ENCODE measurements around the gene TOMM70. TPM values are rescaled to one million over a fixed set of nuclear protein-coding genes. Genes with fewer than 3 reads are reported as not detected.
"Not testable (repeated sequence)": the region's sequence is repeated elsewhere in the genome, so short reads cannot be mapped to it uniquely, and the experiment has no call there.

TOMM70 gene
- 10 to 100 TPM; 39.1 to 67.0 (median 57.2) TPM for total RNA-seq
- 10 to 100 TPM; 25.9 to 45.7 TPM for polyA plus RNA-seq
- long read RNA-seq, donor 1, full-length matches to known transcripts = 75 of 98 reads
- long read RNA-seq, donor 1, partial matches to known transcripts = 21 of 98 reads
- long read RNA-seq, donor 1, other reads (novel, unspliced or antisense) = 2 of 98 reads
- long read RNA-seq, donor 2, full-length matches to known transcripts = 7 of 32 reads
- long read RNA-seq, donor 2, partial matches to known transcripts = 24 of 32 reads
- long read RNA-seq, donor 2, other reads (novel, unspliced or antisense) = 1 of 32 reads
- long read RNA-seq, donor 3, full-length matches to known transcripts = 77 of 96 reads
- long read RNA-seq, donor 3, partial matches to known transcripts = 17 of 96 reads
- long read RNA-seq, donor 3, other reads (novel, unspliced or antisense) = 2 of 96 reads

- intact Hi-C loops (cut with DNase I) = loop anchor here in 4 of 10 donors (5.0 to 10.0 kb wide), 6 partner anchors 64 to 1876 kb away; partner anchors contain the start of genes TMEM45A (in 2 of the 4), CLDND1 (in 1 of the 4), NIT2 (in 1 of the 4) and TFG (in 1 of the 4)
Measured at GRCh38 chr3:100400780-100401673, at the start of gene TOMM70, which contains the start of gene LNP1. Gene TOMM70, minus strand, starts transcription at chr3:100401089. Its CDS starts 140 bp downstream, at chr3:100400949. Gene LNP1, plus strand, starts transcription at chr3:100401539. Its CDS starts 28,191 bp downstream, at chr3:100429730.

GRCh38 chr3:100449214-100449613, 48.3 kb upstream of the TOMM70 start:
- ATAC-seq (no peak), DNase-seq (no peak)
- no peak overlapping the region for H3K4me3 ChIP-seq
- peaks cover 0 to 7% (median 0%) of the 10 kb centered on the region in 12 donors for H3K9me3 ChIP-seq
- no peak overlapping the region for H3K27ac ChIP-seq
- TF ChIP-seq CTCF (IDR thresholded peaks at IDR 0.05) = no peak
- TF ChIP-seq POLR2A (IDR thresholded peaks at IDR 0.05) = no peak
- 61 to 69% (median 62%) methylated on average over 2 of the region's 2 CpGs for WGBS, 4 donors
- no peaks in the 10 kb centered on the region for H3K4me1 ChIP-seq
- H3K27me3 ChIP-seq = no peaks in the 10 kb centered on the region
- intact Hi-C loops (cut with DNase I) = no loop called here
- peaks cover 0 to 4% (median 0%) of the 10 kb centered on the region in 9 donors for H3K36me3 ChIP-seq

More at GRCh38 chr3:100400780-100401673, at the start of gene TOMM70, which contains the start of gene LNP1:
- Histone ChIP-seq H3K4me3 (peak within 1 kb of the TSS; percentile 56 to 98 (median 88)), H3K27ac (peak within 1 kb of the TSS; percentile 80 to 97 (median 94)), H3K27me3 (no peaks in the 10 kb centered on the region), H3K4me1 (peaks cover 0 to 64% (median 31%) of the 10 kb centered on the region in 12 donors), H3K36me3 (no peaks in the 10 kb centered on the region), H3K9me3 (no peaks in the 10 kb centered on the region)
- ATAC-seq (peak; percentile 97 to 98 (median 98)), DNase-seq (peak; percentile 97 to 98 (median 98))
- WGBS, 4 donors = 0% methylated on average over 49 to 64 of the region's 64 CpGs
- TF ChIP-seq POLR2A (IDR thresholded peaks at IDR 0.05) (peak in 1 of 2 donors; percentile 71), CTCF (IDR thresholded peaks at IDR 0.05) (no peak)

GRCh38 chr3:100448079-100448478, 47.2 kb upstream of the TOMM70 start:
- TF ChIP-seq POLR2A (IDR thresholded peaks at IDR 0.05) (no peak), CTCF (IDR thresholded peaks at IDR 0.05) (no peak)
- Histone ChIP-seq H3K9me3 (peaks cover 0 to 7% (median 0%) of the 10 kb centered on the region in 12 donors), H3K27me3 (no peaks in the 10 kb centered on the region), H3K36me3 (peaks cover 0 to 4% (median 0%) of the 10 kb centered on the region in 9 donors), H3K27ac (no peak overlapping the region), H3K4me1 (no peaks in the 10 kb centered on the region), H3K4me3 (no peak overlapping the region)
- no peak for ATAC-seq
- 82 to 94% (median 93%) methylated on average over 1 of the region's 1 CpG for WGBS, 4 donors
- DNase-seq = no peak
- intact Hi-C loops (cut with DNase I) = no loop called here

GRCh38 chr3:100447067-100447466, 46.2 kb upstream of the TOMM70 start:
- H3K4me3 ChIP-seq; H3K4me1 ChIP-seq; H3K36me3 ChIP-seq; H3K27ac ChIP-seq; ATAC-seq; H3K9me3 ChIP-seq; H3K27me3 ChIP-seq; DNase-seq; intact Hi-C loops (cut with DNase I): not testable (repeated sequence)
- 96 to 99% (median 98%) methylated on average over 3 of the region's 3 CpGs for WGBS, 4 donors
